GM21737 (cell line): ENCODE data around the gene NAA40.

Experiments
- ATAC-seq: cut with Tn5 transposase; IDR thresholded peaks from one replicate; pipeline ENCODE4 v1.9.1; 2021; ENCODE audit warnings: mild to moderate bottlenecking, moderate library complexity; ENCODE audit not compliant: unreplicated experiment

The NAA40 gene

DNA sequence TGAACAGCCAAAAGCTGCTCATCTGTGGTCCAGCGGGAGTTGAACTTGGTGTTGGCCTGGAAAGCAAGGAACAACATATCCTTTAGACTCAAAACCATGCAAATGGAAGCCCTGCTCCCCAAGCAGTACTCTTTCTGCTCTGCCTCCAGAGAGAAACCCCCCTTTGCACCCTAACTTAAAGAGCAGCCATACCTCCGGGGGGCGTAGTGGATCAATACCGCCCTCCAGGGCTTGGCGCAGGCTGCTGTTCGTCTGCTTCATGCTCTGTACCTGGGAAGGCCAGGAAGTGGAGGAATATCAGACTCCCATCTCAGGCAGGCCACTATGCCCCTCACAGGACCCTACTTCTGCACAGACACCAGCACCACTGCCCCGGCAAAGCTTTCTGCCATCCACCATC lies 26.1 kb upstream of the NAA40 start:
- ATAC-seq: no peak

- ATAC-seq: no peak
These were observed 24.7 kb upstream of the NAA40 start for GRCh38 chr11:63913866-63914830.

- ATAC-seq: no peak
These were observed 23.7 kb upstream of the NAA40 start for GRCh38 chr11:63914896-63915691.

GRCh38 chr11:63915961-63916836 lies 22.6 kb upstream of the NAA40 start:
- ATAC-seq: no peak

DNA sequence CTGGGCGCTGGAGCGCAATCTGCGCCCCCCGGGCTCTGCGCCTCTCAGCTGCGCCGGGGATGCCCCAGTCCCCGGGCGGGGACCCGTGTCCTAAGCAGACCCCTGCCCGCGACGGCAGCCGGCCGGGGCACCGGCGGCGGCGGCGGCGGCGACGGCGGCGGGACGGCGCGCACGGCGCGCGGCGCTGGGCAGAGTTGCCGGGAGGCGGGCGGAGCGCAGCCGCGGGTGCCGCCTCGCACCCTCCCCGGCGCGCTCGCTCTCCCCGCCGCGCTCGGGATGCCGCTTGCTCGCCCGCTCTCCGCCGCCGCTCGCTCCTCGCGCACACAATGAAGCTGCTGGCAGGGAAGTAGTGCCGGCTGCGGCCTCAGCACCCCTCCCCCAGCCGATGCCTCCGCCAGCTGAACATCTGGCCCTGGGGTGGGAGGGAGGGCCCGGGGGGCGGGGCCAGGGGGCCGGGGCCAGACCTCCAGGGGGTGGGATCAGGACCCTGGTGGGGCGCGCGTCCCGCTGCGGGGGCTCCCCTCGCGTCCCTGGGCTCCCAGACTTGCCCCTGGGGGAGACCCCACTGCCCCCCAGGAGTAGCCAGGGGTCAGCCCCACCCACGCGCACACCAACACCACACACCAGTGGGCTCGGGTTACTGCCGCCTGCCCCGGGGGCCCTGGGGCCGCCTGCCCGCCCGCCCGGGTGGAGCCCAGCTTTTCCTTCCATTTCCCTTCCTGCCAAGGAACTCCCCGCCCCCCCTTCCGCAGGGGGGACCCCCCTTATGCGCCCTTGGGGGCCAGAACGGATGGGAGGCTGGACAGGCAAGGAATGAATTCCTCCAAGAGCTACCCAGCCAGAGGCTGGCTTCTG lies 21.7 kb upstream of the NAA40 start, which contains the start of gene RCOR2:
RCOR2 (minus strand) TSS at position 328 of the 855 bp plus-strand sequence. CDS start 708 bp downstream, outside the sequence.
- no peak for ATAC-seq

DNA sequence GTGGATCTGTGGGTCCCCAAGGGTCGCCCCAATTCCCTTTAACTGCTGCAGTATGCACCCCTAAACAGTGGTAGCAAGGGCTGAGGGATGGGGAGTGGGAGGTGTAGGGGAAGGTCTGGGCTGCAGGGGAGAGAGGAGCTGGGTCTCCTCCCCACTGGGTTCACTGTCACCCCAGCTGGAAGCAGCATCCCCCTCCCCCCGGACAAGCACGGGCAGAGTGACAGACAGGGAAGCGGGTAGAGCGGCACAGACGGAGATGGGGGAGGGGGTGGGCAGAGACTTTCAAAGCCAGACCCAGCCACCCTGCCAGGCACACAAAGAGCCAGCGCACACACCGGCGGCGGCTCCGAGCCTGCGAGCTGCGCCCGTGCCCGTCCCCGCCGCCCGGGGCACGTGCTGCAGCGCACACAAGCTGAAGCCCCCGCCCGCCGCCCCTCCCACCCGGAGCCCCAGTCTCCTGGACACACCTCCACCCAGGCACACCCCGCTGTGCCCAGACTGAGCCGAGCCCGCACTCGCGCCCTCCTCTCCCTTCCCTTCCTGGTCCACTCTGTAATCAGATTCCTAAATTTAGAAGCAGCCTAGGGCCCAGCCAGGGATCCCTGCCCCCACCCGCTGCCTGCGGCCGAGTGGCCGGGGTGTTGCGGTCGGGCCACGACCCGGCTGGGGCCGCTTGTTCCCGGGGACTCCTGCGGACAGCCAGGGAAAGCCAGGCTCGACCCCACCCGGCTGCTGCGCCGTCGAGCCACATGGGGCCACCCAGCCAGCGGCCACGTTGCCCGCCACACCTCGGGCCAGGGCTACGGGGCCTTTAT lies 20.9 kb upstream of the NAA40 start:
- no peak for ATAC-seq

DNA sequence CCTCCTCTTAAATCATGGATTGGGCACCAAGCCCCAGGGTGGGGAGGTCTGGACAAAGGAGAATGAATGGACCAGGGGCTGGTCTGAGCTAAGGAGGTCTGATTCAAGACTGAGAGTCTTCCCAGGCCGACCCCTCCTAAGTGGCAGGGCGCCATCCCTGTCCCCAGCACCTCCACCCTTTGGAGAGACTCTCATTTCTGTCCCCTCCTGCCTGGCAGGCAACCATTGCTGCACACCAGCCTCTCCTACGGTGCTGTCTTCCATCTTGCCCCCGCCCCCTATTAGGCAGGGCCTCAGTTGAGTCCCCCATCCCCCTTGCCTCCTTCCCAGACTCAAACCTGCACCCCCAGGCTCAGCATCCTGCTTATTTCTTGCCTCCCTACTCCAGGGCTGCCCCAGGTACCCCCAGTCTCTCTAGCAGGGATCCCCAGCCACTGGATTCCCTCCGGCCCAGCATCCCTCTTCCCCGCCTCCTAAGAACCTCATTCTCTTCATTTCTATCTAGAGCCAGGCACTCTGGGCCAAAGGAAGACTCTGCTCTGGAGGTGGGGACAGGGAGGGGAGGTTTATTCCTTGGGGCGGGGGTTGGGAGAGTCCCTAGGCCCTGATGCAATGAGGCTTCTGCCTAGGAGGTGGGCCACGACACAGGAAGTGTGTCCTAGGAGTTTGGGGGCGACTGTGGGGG lies 20.2 kb upstream of the NAA40 start:
- no peak for ATAC-seq

GRCh38 chr11:63919267-63920125 lies 19.3 kb upstream of the NAA40 start:
- ATAC-seq: no peak

DNA sequence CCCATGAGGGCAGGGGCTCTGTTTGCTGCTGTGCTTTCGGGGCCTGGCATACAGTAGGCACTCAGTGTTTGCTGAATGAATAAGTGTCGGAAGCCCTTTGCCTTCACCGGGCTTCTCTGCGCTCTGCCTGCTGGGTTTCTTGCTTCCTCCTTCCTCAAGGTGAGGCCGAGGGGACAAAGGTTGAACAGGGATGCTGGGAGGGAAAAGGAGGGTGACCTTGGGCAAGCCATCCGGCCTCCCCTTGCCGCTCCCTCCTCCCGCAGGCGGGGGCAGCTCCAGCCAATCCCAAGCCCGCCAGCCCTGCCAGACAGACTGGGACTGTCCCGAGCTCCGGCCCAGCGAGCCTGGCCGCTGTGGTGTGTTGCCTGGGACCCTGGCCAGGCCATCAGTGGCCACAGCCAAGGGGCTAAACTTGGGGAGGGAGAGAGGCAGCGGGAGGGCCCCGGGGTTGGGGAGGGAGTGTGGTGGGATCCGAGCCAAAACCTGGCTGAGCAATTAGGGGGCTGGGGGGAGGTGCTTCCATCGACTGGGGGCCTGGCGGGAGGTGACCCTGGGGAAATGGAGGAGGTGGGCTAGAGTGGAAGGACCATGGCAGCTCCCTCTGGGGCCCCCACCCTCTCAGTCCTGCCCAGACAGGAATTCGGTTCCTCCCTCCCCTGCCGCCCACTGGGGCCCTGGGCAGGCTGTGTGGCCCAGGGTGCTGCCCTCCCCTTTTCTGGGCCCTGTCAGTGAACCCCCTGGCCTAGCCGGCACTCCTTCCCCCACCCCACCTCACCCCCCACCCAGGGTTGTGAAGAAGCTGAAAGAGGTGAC lies 18.5 kb upstream of the NAA40 start:
- no peak for ATAC-seq

- no peak for ATAC-seq
These were observed 17.8 kb upstream of the NAA40 start for GRCh38 chr11:63920939-63921417.

GRCh38 chr11:63922673-63923192 lies 16.1 kb upstream of the NAA40 start:
- no peak for ATAC-seq

GRCh38 chr11:63923319-63923718 lies 15.5 kb upstream of the NAA40 start:
- ATAC-seq: no peak

DNA sequence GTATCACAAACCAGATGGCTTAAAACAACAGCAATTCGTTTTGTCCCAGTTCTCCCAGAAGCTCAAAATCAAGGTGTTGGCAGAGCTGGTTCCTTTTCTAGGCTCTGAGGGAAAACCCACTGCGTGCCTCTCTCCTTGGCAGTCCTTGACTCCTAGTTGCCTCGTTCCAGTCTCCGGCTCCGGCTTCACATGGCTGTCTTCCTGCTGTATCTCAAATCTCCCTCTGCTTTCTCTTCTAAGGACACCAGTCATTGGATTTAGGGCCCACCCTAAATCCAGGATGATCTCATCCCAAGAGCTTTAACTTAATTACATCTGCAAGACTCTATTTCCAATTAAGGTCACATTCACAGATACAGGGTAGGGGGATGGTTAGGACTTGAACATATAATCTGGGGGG lies 9.2 kb upstream of the NAA40 start:
- no peak for ATAC-seq

DNA sequence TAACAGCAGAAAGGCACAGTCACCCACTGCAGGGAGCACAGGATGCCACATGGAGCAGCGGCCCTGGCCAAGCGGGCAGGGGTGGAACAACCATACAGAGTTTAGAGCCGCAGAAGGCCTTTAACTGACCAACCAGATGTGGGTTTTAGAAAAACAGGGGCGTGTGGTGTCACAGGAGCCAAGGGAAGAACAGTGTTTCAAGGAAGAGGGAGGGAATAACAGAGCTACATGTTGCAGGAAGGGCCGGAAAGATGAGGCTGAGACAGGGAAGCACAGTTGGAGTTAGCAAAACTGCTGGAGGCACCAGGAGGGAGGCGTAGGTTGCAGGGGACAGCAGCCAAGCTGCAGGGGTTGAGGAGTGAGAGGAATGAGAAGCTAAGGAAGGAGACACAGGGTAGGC lies 7.8 kb upstream of the NAA40 start:
- no peak for ATAC-seq

GRCh38 chr11:63931876-63932275 lies 6.9 kb upstream of the NAA40 start:
- ATAC-seq: no peak

GRCh38 chr11:63933459-63933858 lies 5.3 kb upstream of the NAA40 start:
- ATAC-seq: no peak
